ENCODE data around the gene PLXNA4. TPM values are rescaled to one million over a fixed set of nuclear protein-coding genes. Genes with fewer than 3 reads are reported as not detected.
"Not testable (repeated sequence)": the region's sequence is repeated elsewhere in the genome, so short reads cannot be mapped to it uniquely, and the experiment has no call there.

The PLXNA4 gene
- total RNA-seq, 1 experiment from 2014 or later, result not detected

DNA sequence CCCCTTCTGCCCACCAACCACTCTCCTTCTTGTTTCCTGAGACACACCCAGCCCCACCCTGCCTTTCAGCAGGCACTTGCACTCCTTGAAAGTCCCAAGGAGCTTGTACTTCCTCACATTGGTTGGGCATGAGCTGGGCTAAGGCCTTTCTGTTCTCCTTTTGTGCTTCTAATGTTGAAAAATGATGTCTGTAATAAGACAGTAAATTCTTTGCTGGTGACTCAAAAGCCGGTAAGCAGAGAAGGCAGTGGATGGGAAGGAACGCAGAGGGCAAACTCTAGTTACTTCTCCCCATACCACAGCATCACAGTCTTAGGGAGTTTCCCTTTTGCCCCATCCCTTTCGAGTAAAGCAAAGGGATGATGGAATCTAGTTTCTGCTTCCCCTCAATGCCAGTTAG lies 185.6 kb downstream of the PLXNA4 start:
- H3K27ac Mint-ChIP-seq (ENCODE audit: low read depth, unreplicated experiment), result no peak overlapping the region
- no peak for DNase-seq (ENCODE audit: unreplicated experiment)
- H3K4me3 Mint-ChIP-seq (ENCODE audit: unreplicated experiment), result no peak overlapping the region
- H3K36me3 Mint-ChIP-seq (ENCODE audit: insufficient read depth, unreplicated experiment), result no peaks in the 10 kb centered on the region
- ChIA-PET POLR2A (no interaction called here), CTCF (no interaction called here)
- BruUV-seq (replicated peaks), result no TSS peak
- no peaks in the 10 kb centered on the region for H3K4me1 Mint-ChIP-seq (ENCODE audit: insufficient read depth, unreplicated experiment)
- peaks cover 11% of the 10 kb centered on the region for H3K27me3 Mint-ChIP-seq (ENCODE audit: insufficient read depth, unreplicated experiment)
- TF ChIP-seq, protein P1, sequence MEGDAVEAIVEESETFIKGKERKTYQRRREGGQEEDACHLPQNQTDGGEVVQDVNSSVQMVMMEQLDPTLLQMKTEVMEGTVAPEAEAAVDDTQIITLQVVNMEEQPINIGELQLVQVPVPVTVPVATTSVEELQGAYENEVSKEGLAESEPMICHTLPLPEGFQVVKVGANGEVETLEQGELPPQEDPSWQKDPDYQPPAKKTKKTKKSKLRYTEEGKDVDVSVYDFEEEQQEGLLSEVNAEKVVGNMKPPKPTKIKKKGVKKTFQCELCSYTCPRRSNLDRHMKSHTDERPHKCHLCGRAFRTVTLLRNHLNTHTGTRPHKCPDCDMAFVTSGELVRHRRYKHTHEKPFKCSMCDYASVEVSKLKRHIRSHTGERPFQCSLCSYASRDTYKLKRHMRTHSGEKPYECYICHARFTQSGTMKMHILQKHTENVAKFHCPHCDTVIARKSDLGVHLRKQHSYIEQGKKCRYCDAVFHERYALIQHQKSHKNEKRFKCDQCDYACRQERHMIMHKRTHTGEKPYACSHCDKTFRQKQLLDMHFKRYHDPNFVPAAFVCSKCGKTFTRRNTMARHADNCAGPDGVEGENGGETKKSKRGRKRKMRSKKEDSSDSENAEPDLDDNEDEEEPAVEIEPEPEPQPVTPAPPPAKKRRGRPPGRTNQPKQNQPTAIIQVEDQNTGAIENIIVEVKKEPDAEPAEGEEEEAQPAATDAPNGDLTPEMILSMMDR (IDR thresholded peaks at IDR 0.05; ENCODE audit: unreplicated experiment), result no peak
- intact Hi-C loops (cut with micrococcal nuclease), result loop anchor here (5.0 kb wide), 1 partner anchor 1042 kb away; no protein-coding TSS in a partner anchor
- no peaks in the 10 kb centered on the region for H3K9me3 Mint-ChIP-seq (ENCODE audit: unreplicated experiment)

DNA sequence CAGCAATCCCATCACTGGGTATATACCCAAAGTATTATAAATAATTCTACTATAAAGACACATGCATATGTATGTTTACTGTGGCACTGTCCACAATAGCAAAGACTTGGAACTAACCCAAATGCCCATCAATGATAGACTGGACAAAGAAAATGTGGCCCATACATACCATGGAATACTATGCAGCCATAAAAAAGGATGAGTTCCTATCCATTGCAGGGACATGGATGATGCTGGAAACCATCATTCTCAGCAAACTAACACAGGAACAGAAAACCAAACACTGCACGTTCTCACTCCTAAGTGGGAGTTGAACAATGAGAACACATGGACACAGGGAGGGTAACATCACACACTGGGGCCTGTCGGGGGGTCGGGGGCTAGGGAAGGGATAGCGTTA lies 186.2 kb downstream of the PLXNA4 start:
- BruUV-seq (replicated peaks); H3K36me3 Mint-ChIP-seq (ENCODE audit: insufficient read depth, unreplicated experiment); DNase-seq (ENCODE audit: unreplicated experiment); H3K4me3 Mint-ChIP-seq (ENCODE audit: unreplicated experiment); H3K9me3 Mint-ChIP-seq (ENCODE audit: unreplicated experiment); H3K4me1 Mint-ChIP-seq (ENCODE audit: insufficient read depth, unreplicated experiment); H3K27me3 Mint-ChIP-seq (ENCODE audit: insufficient read depth, unreplicated experiment); H3K27ac Mint-ChIP-seq (ENCODE audit: low read depth, unreplicated experiment); POLR2A ChIA-PET; CTCF ChIA-PET: not testable (repeated sequence)
- intact Hi-C loops (cut with micrococcal nuclease), result loop anchor here (5.0 kb wide), 1 partner anchor 1042 kb away; no protein-coding TSS in a partner anchor

DNA sequence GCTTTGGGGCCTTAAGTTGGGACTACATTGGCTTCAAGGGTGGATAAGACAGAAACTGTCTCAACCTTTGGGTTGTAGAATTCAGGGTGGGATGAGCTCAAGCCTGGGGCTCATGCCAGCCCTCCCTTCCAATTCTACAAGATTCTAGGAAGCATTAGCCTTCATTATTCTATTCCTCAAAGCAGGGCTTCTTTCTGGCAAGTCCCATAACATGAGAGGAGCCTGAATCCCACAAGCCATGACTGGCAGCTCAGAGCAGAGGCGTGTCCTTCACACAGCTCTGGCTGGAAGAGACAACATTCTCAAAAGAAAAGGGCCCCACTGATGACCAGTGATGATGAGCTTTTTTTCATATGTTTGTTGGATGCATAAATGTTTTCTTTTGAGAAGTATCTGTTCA lies 187.6 kb downstream of the PLXNA4 start:
- POLR2A ChIA-PET, result interaction anchor here (0.7 kb wide), 1 partner anchor 214 kb away, joined by 3 read pairs; no protein-coding TSS in a partner anchor
- H3K36me3 Mint-ChIP-seq (ENCODE audit: insufficient read depth, unreplicated experiment), result no peaks in the 10 kb centered on the region
- CTCF ChIA-PET, result interaction anchor here (0.6 to 0.9 kb wide), 3 partner anchors 14 to 1766 kb away, joined by 3 to 5 read pairs (median 3); no protein-coding TSS in a partner anchor
- no TSS peak for BruUV-seq (replicated peaks)
- H3K4me1 Mint-ChIP-seq (ENCODE audit: insufficient read depth, unreplicated experiment), result no peaks in the 10 kb centered on the region
- H3K4me3 Mint-ChIP-seq (ENCODE audit: unreplicated experiment), result no peak overlapping the region
- H3K27me3 Mint-ChIP-seq (ENCODE audit: insufficient read depth, unreplicated experiment), result peaks cover 2% of the 10 kb centered on the region
- no peaks in the 10 kb centered on the region for H3K9me3 Mint-ChIP-seq (ENCODE audit: unreplicated experiment)
- DNase-seq (ENCODE audit: unreplicated experiment), result no peak
- no peak overlapping the region for H3K27ac Mint-ChIP-seq (ENCODE audit: low read depth, unreplicated experiment)
- intact Hi-C loops (cut with micrococcal nuclease), result no loop called here
- TF ChIP-seq, protein P1 (IDR thresholded peaks at IDR 0.05; ENCODE audit: unreplicated experiment), result no peak

DNA sequence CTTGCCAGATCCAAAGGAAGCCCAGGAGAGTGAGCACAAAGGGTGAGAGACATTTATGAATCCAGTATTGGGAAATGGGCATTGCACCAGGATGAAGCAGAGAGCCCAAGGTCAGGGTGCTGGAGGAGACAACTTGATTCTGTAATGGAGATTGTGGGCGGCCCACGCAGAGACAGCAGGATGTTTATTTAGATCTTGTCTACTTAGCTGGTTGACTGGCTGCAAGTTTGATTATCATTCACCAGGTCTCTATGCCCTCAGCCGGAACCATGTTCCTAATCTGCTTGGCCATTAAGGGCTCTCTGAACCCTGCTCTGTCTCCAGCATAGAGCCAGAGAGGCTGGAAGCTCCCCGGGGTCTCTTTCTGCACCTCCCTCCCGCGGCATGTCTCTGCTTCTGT lies 188.7 kb downstream of the PLXNA4 start:
- CTCF ChIA-PET, result interaction anchor here (0.8 kb wide), 1 partner anchor 9 kb away, joined by 3 read pairs; no protein-coding TSS in a partner anchor
- no peaks in the 10 kb centered on the region for H3K4me1 Mint-ChIP-seq (ENCODE audit: insufficient read depth, unreplicated experiment)
- no TSS peak for BruUV-seq (replicated peaks)

More for the DNA sequence above, 188.7 kb downstream of the PLXNA4 start:
- H3K36me3 Mint-ChIP-seq (ENCODE audit: insufficient read depth, unreplicated experiment), result no peaks in the 10 kb centered on the region
- TF ChIP-seq, protein P1 (IDR thresholded peaks at IDR 0.05; ENCODE audit: unreplicated experiment), result no peak
- peaks cover 11% of the 10 kb centered on the region for H3K27me3 Mint-ChIP-seq (ENCODE audit: insufficient read depth, unreplicated experiment)
- POLR2A ChIA-PET, result no interaction called here
- DNase-seq (ENCODE audit: unreplicated experiment), result no peak
- no peak overlapping the region for H3K4me3 Mint-ChIP-seq (ENCODE audit: unreplicated experiment)
- no peak overlapping the region for H3K27ac Mint-ChIP-seq (ENCODE audit: low read depth, unreplicated experiment)
- H3K9me3 Mint-ChIP-seq (ENCODE audit: unreplicated experiment), result no peaks in the 10 kb centered on the region
- intact Hi-C loops (cut with micrococcal nuclease), result no loop called here
